Activated CD8-positive, alpha-beta memory T cell treated with anti-CD3 and anti-CD28 coated beads for 1 hour (primary cell): Measurements from ENCODE around the gene PLA2G15.
"Not testable (repeated sequence)": the region's sequence is repeated elsewhere in the genome, so short reads cannot be mapped to it uniquely, and the experiment has no call there.

Experiments
- DNase-seq, 2 donors: peaks; one replicate each; pipeline ENCODE4 v3.0.0-alpha.2; 2020; ENCODE audit warnings: low read depth in 1 of 2; ENCODE audit errors: extremely low read depth in 1 of 2

PLA2G15 gene

DNA sequence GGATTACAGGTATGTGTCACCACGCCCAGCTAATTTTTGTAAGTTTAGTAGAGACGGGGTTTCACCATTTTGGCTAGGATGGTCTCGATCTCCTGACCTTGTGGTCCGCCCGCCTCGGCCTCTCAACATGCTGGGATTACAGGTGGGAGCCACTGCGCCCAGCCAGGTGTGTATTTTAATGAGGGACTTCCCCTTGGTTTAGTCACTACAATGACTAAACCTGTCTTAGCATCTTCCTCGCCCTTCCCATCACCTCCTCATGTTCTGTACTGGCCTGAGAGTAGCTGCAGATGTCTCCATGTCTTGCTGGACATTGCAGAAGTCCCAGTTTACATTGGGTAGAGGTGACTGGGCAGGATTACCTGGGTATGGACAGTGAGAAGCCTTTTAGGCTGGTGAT, 28.7 kb downstream of the PLA2G15 start:
- no peak for DNase-seq

GRCh38 chr16:68274441-68274840, 29.3 kb downstream of the PLA2G15 start:
- DNase-seq: no peak

DNA sequence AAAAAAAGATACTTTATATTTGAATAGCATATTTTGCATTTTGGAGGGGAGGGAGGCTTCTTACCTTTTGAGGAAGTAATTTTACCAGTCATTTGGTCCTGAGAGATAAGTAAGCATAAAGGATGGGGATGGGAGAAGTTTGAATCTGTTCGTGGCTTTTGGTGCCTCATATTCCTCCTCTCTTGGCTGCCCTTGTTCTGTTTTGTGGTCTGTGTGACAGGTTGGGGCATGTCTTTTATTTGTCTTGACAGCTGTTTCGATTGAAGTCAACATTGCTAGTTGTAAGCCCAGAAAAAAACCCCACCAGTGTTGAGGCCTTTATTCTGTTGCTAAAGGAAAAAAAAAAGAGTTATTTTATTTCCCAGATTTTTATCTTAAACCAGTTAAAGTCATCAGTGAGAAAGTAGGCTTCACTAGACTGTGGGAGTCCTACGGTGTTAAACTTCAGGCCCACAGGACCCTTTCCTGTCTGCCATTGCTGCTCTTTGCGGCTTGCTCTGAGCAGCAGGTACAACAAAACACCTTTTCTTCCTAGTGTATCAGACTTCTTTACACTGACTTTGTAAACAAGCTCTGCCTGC, 30.5 kb downstream of the PLA2G15 start:
- DNase-seq: no peak

GRCh38 chr16:68276223-68276622, 31.1 kb downstream of the PLA2G15 start:
- DNase-seq: no peak

DNA sequence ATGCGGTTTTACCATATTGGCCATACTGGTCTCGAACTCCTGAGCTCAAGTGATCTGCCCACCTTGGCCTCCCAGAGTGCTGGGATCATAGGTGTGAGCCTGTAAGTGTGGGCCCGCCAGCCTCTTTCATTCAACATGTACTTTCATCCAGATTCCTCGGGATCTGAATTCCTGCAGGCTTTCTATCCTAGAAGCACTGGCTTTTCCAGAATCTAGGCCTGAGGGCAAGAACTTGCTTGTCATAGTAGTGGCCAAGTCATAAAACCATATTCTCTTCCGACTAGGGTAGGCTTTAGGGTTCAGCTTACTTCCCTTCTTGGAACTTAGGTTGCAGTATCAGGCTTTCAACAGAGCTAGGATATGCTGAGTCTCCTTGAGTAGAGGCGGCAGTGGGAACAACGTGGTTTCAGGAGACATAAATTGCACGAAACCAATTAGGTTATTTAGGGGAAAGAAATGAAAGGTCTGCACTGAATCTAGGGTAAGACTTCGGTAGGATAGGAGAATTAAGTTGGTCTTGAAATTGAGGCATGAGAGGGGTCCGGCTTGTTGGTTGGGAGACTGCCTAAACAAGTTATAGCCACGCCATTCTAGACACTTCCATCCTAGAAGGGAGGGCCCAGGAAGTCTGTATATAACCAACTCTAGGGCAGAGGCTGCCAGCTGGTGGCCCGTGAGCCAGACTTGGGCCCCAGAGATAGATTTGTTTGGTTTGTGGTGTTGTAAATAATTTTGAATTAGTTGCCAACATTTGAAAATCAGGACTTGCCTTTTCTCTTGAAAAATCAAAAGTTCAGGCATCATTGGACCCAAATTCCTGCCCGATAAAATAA, 34.8 kb downstream of the PLA2G15 start:
- DNase-seq: no peak

- DNase-seq: no peak
These were observed 36.3 kb downstream of the PLA2G15 start for GRCh38 chr16:68281368-68282063.

- no peak for DNase-seq
These were observed 36.9 kb downstream of the PLA2G15 start for GRCh38 chr16:68282064-68282452.

- DNase-seq: no peak
These were observed 38.2 kb downstream of the PLA2G15 start for GRCh38 chr16:68283346-68283745.

DNA sequence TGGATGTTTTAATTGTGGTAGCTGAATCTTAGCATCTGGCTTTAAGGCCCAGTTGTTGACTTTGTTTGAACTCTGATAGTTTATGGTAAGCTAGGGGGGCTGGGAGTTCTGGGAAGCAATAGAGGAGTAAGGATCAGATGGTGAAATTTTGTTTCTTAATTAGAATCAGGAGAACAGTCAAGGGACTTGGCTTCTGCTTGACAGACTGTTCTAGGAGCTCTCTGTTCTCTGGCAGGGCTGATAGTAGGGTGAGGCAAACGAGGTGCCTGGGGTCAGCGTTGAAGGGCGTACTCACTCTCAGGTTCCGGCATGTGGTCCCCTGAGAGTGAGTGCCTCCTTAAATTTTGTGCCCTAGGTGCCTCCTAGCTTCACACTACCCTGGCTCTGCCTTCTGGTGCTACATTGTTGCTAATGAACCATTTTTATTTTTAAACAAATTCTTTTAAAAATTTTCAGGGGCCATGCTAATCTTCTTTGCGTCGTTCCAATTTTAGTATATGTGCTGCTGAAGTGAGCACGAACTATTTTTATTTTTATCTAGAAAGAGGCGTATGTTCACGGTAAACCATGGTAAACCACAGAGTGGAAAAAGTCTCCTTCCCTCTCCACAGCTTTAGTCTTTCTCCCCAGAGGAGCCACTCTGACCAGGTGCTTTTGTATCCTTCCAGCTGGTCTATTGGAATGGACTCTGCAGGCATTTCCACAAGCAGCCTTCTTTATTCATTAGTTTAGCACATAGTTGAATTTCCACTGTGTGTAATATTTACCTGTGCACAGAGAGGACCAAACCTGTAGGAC, 38.8 kb downstream of the PLA2G15 start:
- no peak for DNase-seq

DNA sequence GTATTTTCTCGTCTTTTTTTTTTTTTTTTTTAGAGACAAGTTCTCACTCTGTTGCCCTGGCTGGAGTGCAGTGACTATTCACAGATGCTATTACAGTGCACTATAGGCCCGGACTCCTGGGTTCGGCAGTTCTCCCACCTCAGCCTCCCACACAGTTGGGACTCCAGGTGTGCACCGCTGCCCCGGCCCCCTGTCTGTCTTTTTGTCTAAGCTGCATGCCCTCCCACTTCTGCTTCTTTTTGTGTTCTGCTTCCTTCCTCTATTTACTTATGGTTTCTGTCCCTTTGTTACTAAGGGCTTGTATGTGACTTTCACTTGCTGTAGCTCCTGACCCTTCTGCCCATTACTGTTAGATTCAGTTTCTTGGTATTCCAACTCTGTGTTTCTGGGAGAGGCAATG, 39.7 kb downstream of the PLA2G15 start:
- no peak for DNase-seq

DNA sequence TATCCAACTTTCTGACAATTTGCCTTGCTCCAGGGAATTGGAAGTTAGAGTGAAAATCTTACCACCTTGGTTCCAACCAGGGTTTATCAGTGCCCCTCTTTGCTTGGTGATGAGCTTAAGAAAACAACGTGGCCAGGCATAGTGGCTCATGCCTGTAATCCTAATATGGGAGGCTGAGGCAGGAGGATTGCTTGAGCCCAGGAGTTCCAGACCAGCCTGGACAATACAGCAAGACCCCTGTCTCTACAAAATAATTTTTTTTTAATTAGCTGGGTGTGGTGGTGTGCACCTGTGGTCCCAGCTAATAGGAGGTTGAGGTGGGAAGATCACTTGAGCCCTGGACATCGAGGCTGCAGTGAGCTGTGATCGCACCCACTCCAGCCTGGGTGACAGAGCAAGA, 40.5 kb downstream of the PLA2G15 start:
- DNase-seq: no peak

GRCh38 chr16:68286153-68287074, 41.2 kb downstream of the PLA2G15 start:
- no peak for DNase-seq

GRCh38 chr16:68287276-68288251, 42.4 kb downstream of the PLA2G15 start:
- DNase-seq: no peak

- DNase-seq: no peak
These were observed 43.1 kb downstream of the PLA2G15 start for GRCh38 chr16:68288252-68288650.

GRCh38 chr16:68288796-68289195, 43.6 kb downstream of the PLA2G15 start:
- DNase-seq: not testable (repeated sequence)

DNA sequence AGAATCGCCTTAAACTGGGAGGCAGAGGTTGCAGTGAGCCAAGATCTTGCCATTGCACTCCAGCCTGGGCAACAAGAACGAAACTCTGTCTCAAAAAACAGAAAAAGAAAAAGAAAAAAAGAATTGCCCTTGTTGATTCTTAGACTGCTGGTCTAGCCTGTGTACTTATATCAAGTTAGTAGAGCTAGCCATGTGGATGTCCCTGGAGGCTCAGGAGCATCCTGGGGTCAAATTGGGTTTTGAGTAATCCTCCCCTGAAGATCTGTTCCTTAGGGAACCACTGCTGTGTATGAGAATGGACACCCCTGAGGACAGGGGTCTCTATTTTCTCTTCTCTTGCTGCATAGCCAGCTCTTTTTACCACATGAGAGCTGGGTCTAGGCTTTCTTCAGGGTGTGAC, 44.0 kb downstream of the PLA2G15 start:
- no peak for DNase-seq

- DNase-seq: peak in 1 of 2 donors; percentile 35
These were observed 44.6 kb downstream of the PLA2G15 start for GRCh38 chr16:68289621-68290329.

DNA sequence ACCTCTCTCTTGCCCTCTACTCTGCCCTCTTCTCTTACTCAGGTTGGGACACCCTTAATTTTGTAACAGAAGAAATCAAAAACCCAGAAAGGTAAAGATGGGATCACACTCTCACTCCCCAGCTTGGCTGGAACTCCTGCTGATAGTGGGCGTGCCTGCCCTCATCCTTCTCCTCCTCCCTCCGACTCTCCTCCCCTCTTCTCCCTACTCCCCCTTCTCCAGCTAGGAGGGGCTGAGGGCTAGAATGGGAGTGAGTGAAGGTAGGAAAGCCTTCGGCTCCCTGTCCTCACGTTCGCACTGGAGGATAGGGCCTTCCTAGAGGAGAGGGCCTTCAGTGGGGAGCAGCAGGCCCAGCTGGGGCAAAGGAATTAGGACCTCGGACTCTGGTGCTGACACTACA, 45.3 kb downstream of the PLA2G15 start:
- DNase-seq: no peak
